OCI-LY7 (cell line): ENCODE results near the gene SH3TC1.

Source experiments
- CTCF ChIP-seq: fragments of 200-600 bp; sonication (generic); conservative IDR thresholded peaks from 2 replicates; pipeline ENCODE4 v1.5.1; 2014; ENCODE audit warnings: mild to moderate bottlenecking, antibody characterized with exemption, low read length, moderate library complexity, mixed read lengths
- EZH2phosphoT487 ChIP-seq: fragments of 200-600 bp; sonication (generic); IDR thresholded peaks from 2 replicates; pipeline ENCODE4 v1.6.1; 2018; ENCODE audit warnings: low read depth, borderline replicate concordance, mild to moderate bottlenecking, mixed run types, antibody characterized with exemption, low read length, moderate library complexity, mixed read lengths

- no peak for TF ChIP-seq CTCF
- TF ChIP-seq EZH2phosphoT487, result no peak
Observed at GRCh38 chr4:8258552-8259212, 59.6 kb downstream of the SH3TC1 start.
